Peyer's patch (tissue), 4 donors: Measurements from ENCODE around the gene SGF29. TPM values are rescaled to one million over a fixed set of nuclear protein-coding genes. Genes with fewer than 3 reads are reported as not detected.

Source experiments
- DNase-seq, 3 donors: peaks; one replicate each; pipeline ENCODE4 v3.0.0-alpha.2; 2017 to 2019
- H3K27ac ChIP-seq, 4 donors: fragments of 200-600 bp; sonication (generic); one replicate each; pipeline ENCODE4 v1.5.1; 2016 to 2019
- H3K27me3 ChIP-seq, 2 donors: fragments of 200-600 bp; sonication (generic); one replicate each; pipeline ENCODE4 v1.5.1; 2019
- H3K36me3 ChIP-seq, 3 donors: fragments of 200-600 bp; sonication (generic); one replicate each; pipeline ENCODE4 v1.5.1; 2016 to 2019
- H3K4me1 ChIP-seq, 4 donors: fragments of 200-600 bp; sonication (generic); one replicate each; pipeline ENCODE4 v1.5.1; 2016 to 2019
- H3K4me3 ChIP-seq, 4 donors: fragments of 200-600 bp; sonication (generic); 1 replicate in 3 of 4; 2 replicates in 1 of 4; pipeline ENCODE4 v1.5.1; 2016 to 2019; ENCODE audit warnings: mild to moderate bottlenecking in 1 of 4
- H3K9me3 ChIP-seq, 4 donors: fragments of 200-600 bp; sonication (generic); one replicate each; pipeline ENCODE4 v1.5.1; 2016 to 2019; ENCODE audit warnings: mild to moderate bottlenecking in 1 of 4
- CTCF ChIP-seq, 6 experiments: fragments of 450-650 bp in 4 of 6; fragments of 200-600 bp in 2 of 6; sonication (generic) in 1 of 6; IDR thresholded peaks; one replicate each; pipeline ENCODE4 v1.5.1; 2017 to 2019; ENCODE audit warnings: antibody characterized with exemption in 6 of 6, mild to moderate bottlenecking in 3 of 6, moderate library complexity in 1 of 6
- POLR2A ChIP-seq, 2 donors: fragments of 450-650 bp; IDR thresholded peaks; one replicate each; pipeline ENCODE4 v1.5.1; 2017; ENCODE audit warnings: antibody characterized with exemption in 2 of 2, mild to moderate bottlenecking in 2 of 2, moderate library complexity in 2 of 2
- total RNA-seq, 4 donors: library from RNA; depleted of rRNA; stranded (reverse); fragments of >200 nt; gene quantifications; one replicate each; pipeline ENCODE4 v1.1.0, GENCODE V29; 2016

SGF29 gene
- total RNA-seq, 4 donors from 2014 or later: 27.3 to 117 (median 45.6) TPM

GRCh38 chr16:28511801-28512789, 41.6 kb upstream of the SGF29 start:
- Histone ChIP-seq H3K9me3 (no peaks in the 10 kb centered on the region), H3K27ac (no peak overlapping the region), H3K27me3 (no peaks in the 10 kb centered on the region), H3K4me3 (no peak overlapping the region), H3K4me1 (peaks cover 0 to 3% (median 0%) of the 10 kb centered on the region in 4 donors), H3K36me3 (no peaks in the 10 kb centered on the region)
- no peak for DNase-seq
- TF ChIP-seq CTCF (IDR thresholded peaks at IDR 0.05): no peak
- TF ChIP-seq POLR2A (IDR thresholded peaks at IDR 0.05): no peak

- H3K4me3 ChIP-seq: no peak overlapping the region
- no peaks in the 10 kb centered on the region for H3K9me3 ChIP-seq
- DNase-seq: no peak
- H3K36me3 ChIP-seq: no peaks in the 10 kb centered on the region
- H3K27ac ChIP-seq: no peak overlapping the region
- TF ChIP-seq POLR2A (IDR thresholded peaks at IDR 0.05): no peak
- no peak for TF ChIP-seq CTCF (IDR thresholded peaks at IDR 0.05)
- no peaks in the 10 kb centered on the region for H3K27me3 ChIP-seq
- no peaks in the 10 kb centered on the region for H3K4me1 ChIP-seq
These were observed 40.1 kb upstream of the SGF29 start for GRCh38 chr16:28513484-28514181.

- Histone ChIP-seq H3K9me3 (no peaks in the 10 kb centered on the region), H3K36me3 (no peaks in the 10 kb centered on the region), H3K4me1 (no peaks in the 10 kb centered on the region), H3K27me3 (no peaks in the 10 kb centered on the region), H3K27ac (no peak overlapping the region), H3K4me3 (no peak overlapping the region)
- no peak for TF ChIP-seq CTCF (IDR thresholded peaks at IDR 0.05)
- TF ChIP-seq POLR2A (IDR thresholded peaks at IDR 0.05): no peak
- DNase-seq: no peak
These were observed 39.5 kb upstream of the SGF29 start for GRCh38 chr16:28514246-28514645.

- no peak for TF ChIP-seq POLR2A (IDR thresholded peaks at IDR 0.05)
- no peak for TF ChIP-seq CTCF (IDR thresholded peaks at IDR 0.05)
These were observed 33.0 kb upstream of the SGF29 start for GRCh38 chr16:28520672-28521071.

GRCh38 chr16:28521436-28521835, 32.3 kb upstream of the SGF29 start:
- H3K27me3 ChIP-seq: no peaks in the 10 kb centered on the region
- DNase-seq: no peak
- no peak for TF ChIP-seq POLR2A (IDR thresholded peaks at IDR 0.05)
- TF ChIP-seq CTCF (IDR thresholded peaks at IDR 0.05): no peak

More at GRCh38 chr16:28520672-28521071, 33.0 kb upstream of the SGF29 start:
- no peak overlapping the region for H3K27ac ChIP-seq
- no peak for DNase-seq
- H3K4me3 ChIP-seq: no peak overlapping the region
- H3K9me3 ChIP-seq: no peaks in the 10 kb centered on the region
- H3K36me3 ChIP-seq: no peaks in the 10 kb centered on the region
- H3K4me1 ChIP-seq: no peaks in the 10 kb centered on the region
- H3K27me3 ChIP-seq: no peaks in the 10 kb centered on the region

More at GRCh38 chr16:28521436-28521835, 32.3 kb upstream of the SGF29 start:
- Histone ChIP-seq H3K9me3 (no peaks in the 10 kb centered on the region), H3K4me1 (peaks cover 0 to 4% (median 0%) of the 10 kb centered on the region in 4 donors), H3K4me3 (no peak overlapping the region), H3K36me3 (no peaks in the 10 kb centered on the region), H3K27ac (no peak overlapping the region)
